HCT116 (cell line): ENCODE measurements around the gene PICK1. TPM values are rescaled to one million over a fixed set of nuclear protein-coding genes. Genes with fewer than 3 reads are reported as not detected.

ENCODE experiments used
- ATAC-seq: fragments of 200-7000 bp; cut with Tn5 transposase; 2 replicates; pipeline ENCODE4 v1.9.1; 2020; ENCODE audit warnings: mild to moderate bottlenecking, moderate library complexity
- BruUV-seq: library from RNA; stranded (reverse); fragments of 400-500 nt; replicated peaks from 2 replicates; lab custom pipeline; 2021; lab: Mats Ljungman, UMichigan
- CTCF ChIA-PET: fragments of 300-600 bp; sonication (Branson Sonifier 250); formaldehyde crosslinking; loops from one replicate; lab custom pipeline; 2021; ENCODE audit warnings: antibody characterized with exemption; lab: Charles Lee
- POLR2A ChIA-PET: fragments of 300-600, 350-600 bp; sonication (Branson Sonifier 250); formaldehyde crosslinking; loops from one replicate; lab custom pipeline; 2021; ENCODE audit warnings: antibody characterized with exemption; lab: Charles Lee
- RAD21 ChIA-PET, 2 experiments: fragments of 300-600 bp; sonication (Branson Sonifier 250); formaldehyde crosslinking; loops; one replicate each; lab custom pipeline; 2023; ENCODE audit warnings: low total read pairs in 2 of 2; ENCODE audit not compliant: uncharacterized antibody in 2 of 2, unreplicated experiment in 2 of 2, low non-redundant PET in 1 of 2; lab: Charles Lee
- DNase-seq: peaks from one replicate; pipeline ENCODE4 v3.0.0-alpha.2; 2010; ENCODE audit warnings: low read depth, low spot score
- H2AFZ ChIP-seq: fragments of 200-600 bp; shearing (Covaris generic), sonication (generic); 2 replicates; pipeline ENCODE4 v1.6.1; 2017; ENCODE audit warnings: low read depth, mixed run types, mixed read lengths, antibody characterized with exemption, low read length; ENCODE audit not compliant: poor library complexity, severe bottlenecking
- H3K27ac ChIP-seq: 2 replicates; pipeline ENCODE4 v1.5.1; 2012; ENCODE audit warnings: low read depth, low read length
- H3K27me3 ChIP-seq: fragments of 200-600 bp; sonication (generic); 2 replicates; pipeline ENCODE4 v1.6.1; 2016; ENCODE audit warnings: mixed run types, low read length, mixed read lengths; ENCODE audit not compliant: insufficient read depth
- H3K36me3 ChIP-seq, 2 experiments: fragments of 200-500 bp in 1 of 2; fragments of 200-600 bp in 1 of 2; sonication (Bioruptor generic) in 1 of 2; sonication (generic) in 1 of 2; 2 replicates each; pipeline versions ENCODE4 v1.5.1 to v1.6.1; 2014 to 2016; ENCODE audit warnings: low read length in 2 of 2, inconsistent platforms in 1 of 2, mixed read lengths in 1 of 2, mixed run types in 1 of 2; ENCODE audit not compliant: insufficient read depth in 2 of 2, control insufficient read depth in 1 of 2
- H3K4me1 ChIP-seq, 2 experiments: fragments of 200-600 bp in 1 of 2; sonication (generic) in 1 of 2; 2 replicates each; pipeline versions ENCODE4 v1.5.1 to v1.6.1; 2012 to 2017; ENCODE audit warnings: low read length in 2 of 2, inconsistent platforms in 1 of 2, mild to moderate bottlenecking in 1 of 2, mixed read lengths in 1 of 2, mixed run types in 1 of 2, moderate library complexity in 1 of 2; ENCODE audit not compliant: insufficient read depth in 2 of 2, control insufficient read depth in 1 of 2
- H3K4me2 ChIP-seq: fragments of 200-600 bp; sonication (generic); 2 replicates; pipeline ENCODE4 v1.6.1; 2017; ENCODE audit warnings: mixed run types, low read length, mixed read lengths
- H3K4me3 ChIP-seq, 2 experiments: fragments of 200-600 bp in 1 of 2; sonication (generic) in 1 of 2; replicated peaks in 1 of 2; 2 replicates each; pipeline ENCODE4 v1.5.1; 2011 to 2016; ENCODE audit warnings: low read length in 2 of 2, control low read depth in 1 of 2, low read depth in 1 of 2, mild to moderate bottlenecking in 1 of 2, mixed read lengths in 1 of 2, mixed run types in 1 of 2
- H3K79me2 ChIP-seq: fragments of 200-600 bp; sonication (generic); 2 replicates; pipeline ENCODE4 v1.6.1; 2017; ENCODE audit warnings: mild to moderate bottlenecking, mixed run types, low read length, moderate library complexity, mixed read lengths; ENCODE audit not compliant: insufficient read depth
- H3K9ac ChIP-seq: fragments of 200-600 bp; sonication (generic); 2 replicates; pipeline ENCODE4 v1.6.1; 2016; ENCODE audit warnings: low read length, mixed read lengths
- H3K9me2 ChIP-seq: fragments of 200-600 bp; sonication (generic), shearing (Covaris generic); 2 replicates; pipeline ENCODE4 v1.6.1; 2017; ENCODE audit warnings: mixed run types, mild to moderate bottlenecking, moderate library complexity; ENCODE audit not compliant: insufficient read depth
- H3K9me3 ChIP-seq, 2 experiments: fragments of 200-500 bp in 1 of 2; fragments of 200-600 bp in 1 of 2; sonication (Bioruptor generic) in 1 of 2; sonication (generic) in 1 of 2; 2 replicates each; pipeline ENCODE4 v1.6.1; 2014 to 2017; ENCODE audit warnings: low read length in 2 of 2, mixed read lengths in 2 of 2, inconsistent platforms in 1 of 2, low read depth in 1 of 2, mild to moderate bottlenecking in 1 of 2, mixed run types in 1 of 2, moderate library complexity in 1 of 2; ENCODE audit not compliant: control insufficient read depth in 1 of 2, insufficient read depth in 1 of 2
- H4K20me1 ChIP-seq: fragments of 200-600 bp; sonication (generic), shearing (Covaris generic); 2 replicates; pipeline ENCODE4 v1.6.1; 2017; ENCODE audit warnings: mixed run types, mild to moderate bottlenecking, moderate library complexity; ENCODE audit not compliant: insufficient read depth
- CEBPB ChIP-seq: IDR thresholded peaks from 2 replicates; pipeline ENCODE4 v1.6.1; 2012; ENCODE audit warnings: low read depth
- FOSL1 ChIP-seq: IDR thresholded peaks from 2 replicates; pipeline ENCODE4 v1.6.1; 2012; ENCODE audit warnings: low read depth
- JUND ChIP-seq: IDR thresholded peaks from 2 replicates; pipeline ENCODE4 v1.6.1; 2012
- POLR2A ChIP-seq: IDR thresholded peaks from 2 replicates; pipeline ENCODE4 v1.7.0; 2011; ENCODE audit warnings: borderline replicate concordance; ENCODE audit not compliant: insufficient read depth, insufficient read length; ENCODE audit errors: extremely low read depth
- RAD21 ChIP-seq: IDR thresholded peaks from 2 replicates; pipeline ENCODE4 v1.6.1; 2012; ENCODE audit warnings: low read depth, mild to moderate bottlenecking
- REST ChIP-seq: IDR thresholded peaks from 2 replicates; pipeline ENCODE4 v1.6.1; 2012; ENCODE audit warnings: low read depth
- SRF ChIP-seq: IDR thresholded peaks from 2 replicates; pipeline ENCODE4 v1.6.1; 2012; ENCODE audit warnings: low read depth
- YY1 ChIP-seq: IDR thresholded peaks from 2 replicates; pipeline ENCODE4 v1.6.1; 2011; ENCODE audit warnings: low read length, low read depth, moderate library complexity, mild to moderate bottlenecking; ENCODE audit not compliant: insufficient replicate concordance; ENCODE audit errors: extremely low read depth
- ZFX ChIP-seq: fragments of 450-650 bp; IDR thresholded peaks from 2 replicates; pipeline ENCODE4 v1.6.1; 2017
- ZNF274 ChIP-seq: fragments of 200-500 bp; sonication (Bioruptor generic); IDR thresholded peaks from 2 replicates; pipeline ENCODE4 v1.6.1; 2014; ENCODE audit warnings: mild to moderate bottlenecking, low read depth, low read length, inconsistent platforms
- intact Hi-C: fragments of 100-400 bp; cut with micrococcal nuclease; formaldehyde crosslinking; loops from 2 replicates; pipeline ENCODE4 v1.10.0; 2022
- total RNA-seq: library from RNA; stranded (reverse); gene quantifications from one replicate; pipeline ENCODE4 v1.2.1, GENCODE V29; 2021; ENCODE audit not compliant: unreplicated experiment
- TF ChIP-seq, protein P1 (sequence below): IDR thresholded peaks from 2 replicates; pipeline ENCODE4 v1.6.1; 2012
- TF ChIP-seq, protein P2 (sequence below): IDR thresholded peaks from 2 replicates; pipeline ENCODE4 v1.6.1; 2011; ENCODE audit warnings: mild to moderate bottlenecking, low read length, moderate library complexity; ENCODE audit not compliant: insufficient replicate concordance; ENCODE audit errors: extremely low read depth

PICK1 gene
- total RNA-seq, 1 experiment from 2014 or later, result 40.0 TPM

- Histone ChIP-seq H3K9me2 (no peaks in the 10 kb centered on the region), H3K9ac (no peak overlapping the region), H3K27me3 (no peaks in the 10 kb centered on the region), H3K4me3 (no peak overlapping the region), H3K9me3 (no peaks in the 10 kb centered on the region), H4K20me1 (no peaks in the 10 kb centered on the region), H3K4me2 (no peak overlapping the region), H3K27ac (no peak overlapping the region), H3K36me3 (no peaks in the 10 kb centered on the region), H3K79me2 (no peaks in the 10 kb centered on the region), H2AFZ (no peak overlapping the region), H3K4me1 (peaks cover 0 to 10% of the 10 kb centered on the region in 2 experiments; a peak in 2 of 4 replicates)
- no TSS peak for BruUV-seq
- ATAC-seq (no peak), DNase-seq (no peak)
- ChIA-PET POLR2A (no interaction called here), RAD21 (no interaction called here), CTCF (no interaction called here)
- TF ChIP-seq POLR2A (no peak), RAD21 (no peak), ZFX (no peak), CEBPB (no peak), REST (no peak), JUND (no peak), FOSL1 (no peak), SRF (no peak)
- intact Hi-C loops, result loop anchor here (5.0 kb wide), 2 partner anchors 52 to 1067 kb away; no protein-coding TSS in a partner anchor
These were observed 6.5 kb upstream of the PICK1 start for GRCh38 chr22:38050720-38051119.

GRCh38 chr22:38051261-38051660 is 5.9 kb upstream of the PICK1 start:
- Histone ChIP-seq H3K27me3 (no peaks in the 10 kb centered on the region), H3K27ac (no peak overlapping the region), H3K4me2 (no peak overlapping the region), H3K9me3 (no peaks in the 10 kb centered on the region), H3K4me3 (no peak overlapping the region), H3K9me2 (no peaks in the 10 kb centered on the region), H3K4me1 (peaks cover 0 to 10% of the 10 kb centered on the region in 2 experiments; a peak in 2 of 4 replicates), H3K9ac (no peak overlapping the region), H3K79me2 (no peaks in the 10 kb centered on the region), H2AFZ (no peak overlapping the region), H3K36me3 (no peaks in the 10 kb centered on the region), H4K20me1 (no peaks in the 10 kb centered on the region)
- intact Hi-C loops, result loop anchor here (5.0 kb wide), 2 partner anchors 51 to 1066 kb away; no protein-coding TSS in a partner anchor
- ATAC-seq, result no peak
- POLR2A ChIA-PET, result interaction anchor here (1.2 kb wide), 1 partner anchor 53 kb away, joined by 5 read pairs; no protein-coding TSS in a partner anchor
- BruUV-seq, result no TSS peak
- DNase-seq, result no peak
- CTCF ChIA-PET, result no interaction called here
- RAD21 ChIA-PET, result no interaction called here
- TF ChIP-seq, protein P1, sequence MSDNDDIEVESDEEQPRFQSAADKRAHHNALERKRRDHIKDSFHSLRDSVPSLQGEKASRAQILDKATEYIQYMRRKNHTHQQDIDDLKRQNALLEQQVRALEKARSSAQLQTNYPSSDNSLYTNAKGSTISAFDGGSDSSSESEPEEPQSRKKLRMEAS, result no peak
- no peak for TF ChIP-seq CEBPB
- TF ChIP-seq, protein P2, sequence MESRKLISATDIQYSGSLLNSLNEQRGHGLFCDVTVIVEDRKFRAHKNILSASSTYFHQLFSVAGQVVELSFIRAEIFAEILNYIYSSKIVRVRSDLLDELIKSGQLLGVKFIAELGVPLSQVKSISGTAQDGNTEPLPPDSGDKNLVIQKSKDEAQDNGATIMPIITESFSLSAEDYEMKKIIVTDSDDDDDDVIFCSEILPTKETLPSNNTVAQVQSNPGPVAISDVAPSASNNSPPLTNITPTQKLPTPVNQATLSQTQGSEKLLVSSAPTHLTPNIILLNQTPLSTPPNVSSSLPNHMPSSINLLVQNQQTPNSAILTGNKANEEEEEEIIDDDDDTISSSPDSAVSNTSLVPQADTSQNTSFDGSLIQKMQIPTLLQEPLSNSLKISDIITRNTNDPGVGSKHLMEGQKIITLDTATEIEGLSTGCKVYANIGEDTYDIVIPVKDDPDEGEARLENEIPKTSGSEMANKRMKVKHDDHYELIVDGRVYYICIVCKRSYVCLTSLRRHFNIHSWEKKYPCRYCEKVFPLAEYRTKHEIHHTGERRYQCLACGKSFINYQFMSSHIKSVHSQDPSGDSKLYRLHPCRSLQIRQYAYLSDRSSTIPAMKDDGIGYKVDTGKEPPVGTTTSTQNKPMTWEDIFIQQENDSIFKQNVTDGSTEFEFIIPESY, result no peak
- TF ChIP-seq ZNF274, result no peak
- no peak for TF ChIP-seq JUND
- no peak for TF ChIP-seq YY1
- no peak for TF ChIP-seq SRF
- no peak for TF ChIP-seq RAD21
